ENCODE measurements around the gene ANKEF1.
A peak's percentile ranks its signal among the peaks of the same experiment; 100 is the strongest.

The ANKEF1 gene

DNA sequence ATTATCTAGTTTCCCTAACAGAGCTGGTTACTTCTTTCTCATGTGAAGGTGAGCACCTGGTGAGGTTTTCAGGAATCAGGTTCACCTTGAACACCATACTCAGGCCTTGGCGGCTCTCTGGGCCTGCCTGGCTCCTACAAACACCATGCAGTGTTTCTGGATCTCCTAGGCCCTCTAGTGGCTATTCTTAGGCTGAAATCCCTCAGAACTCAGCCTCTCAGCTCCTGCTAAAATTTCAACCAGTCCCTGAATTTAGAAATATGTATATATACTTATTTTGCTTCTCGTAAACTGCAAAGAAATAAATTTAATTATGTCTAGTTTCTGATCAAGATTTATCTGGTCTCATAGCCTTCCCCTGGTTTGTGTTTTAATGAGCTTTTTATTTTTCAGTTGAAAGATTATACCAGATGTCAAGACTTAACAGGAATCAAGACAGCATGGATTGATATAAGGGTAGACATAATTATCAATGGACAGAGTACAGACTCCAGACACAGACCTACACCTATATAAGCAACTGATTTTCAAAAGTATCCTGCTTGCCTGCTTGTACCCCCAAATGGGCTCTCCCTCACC is 55.9 kb downstream of the ANKEF1 start:
- H3K27me3 ChIP-seq (replicated peaks): no peaks in the 10 kb centered on the region
- H3K27ac ChIP-seq: no peak overlapping the region
- TF ChIP-seq, protein P1, sequence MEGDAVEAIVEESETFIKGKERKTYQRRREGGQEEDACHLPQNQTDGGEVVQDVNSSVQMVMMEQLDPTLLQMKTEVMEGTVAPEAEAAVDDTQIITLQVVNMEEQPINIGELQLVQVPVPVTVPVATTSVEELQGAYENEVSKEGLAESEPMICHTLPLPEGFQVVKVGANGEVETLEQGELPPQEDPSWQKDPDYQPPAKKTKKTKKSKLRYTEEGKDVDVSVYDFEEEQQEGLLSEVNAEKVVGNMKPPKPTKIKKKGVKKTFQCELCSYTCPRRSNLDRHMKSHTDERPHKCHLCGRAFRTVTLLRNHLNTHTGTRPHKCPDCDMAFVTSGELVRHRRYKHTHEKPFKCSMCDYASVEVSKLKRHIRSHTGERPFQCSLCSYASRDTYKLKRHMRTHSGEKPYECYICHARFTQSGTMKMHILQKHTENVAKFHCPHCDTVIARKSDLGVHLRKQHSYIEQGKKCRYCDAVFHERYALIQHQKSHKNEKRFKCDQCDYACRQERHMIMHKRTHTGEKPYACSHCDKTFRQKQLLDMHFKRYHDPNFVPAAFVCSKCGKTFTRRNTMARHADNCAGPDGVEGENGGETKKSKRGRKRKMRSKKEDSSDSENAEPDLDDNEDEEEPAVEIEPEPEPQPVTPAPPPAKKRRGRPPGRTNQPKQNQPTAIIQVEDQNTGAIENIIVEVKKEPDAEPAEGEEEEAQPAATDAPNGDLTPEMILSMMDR (IDR thresholded peaks at IDR 0.05; ENCODE audit: low read depth, low read length, missing control alignments): peak; percentile 87
- H3K36me3 ChIP-seq (replicated peaks): no peaks in the 10 kb centered on the region
- in situ Hi-C loops (cut with HindIII; ENCODE audit: low pct_ligation_motif_present, low sequenced_read_pairs): loop anchor here (25.0 kb wide), 1 partner anchor 103 kb away; no protein-coding TSS in a partner anchor
- H3K4me3 ChIP-seq (ENCODE audit: low read depth, low read length): no peak overlapping the region
- DNase-seq: peak; percentile 44

- H3K4me3 ChIP-seq (ENCODE audit: low read depth, low read length): no peak overlapping the region
- H3K36me3 ChIP-seq (replicated peaks): no peaks in the 10 kb centered on the region
- no peaks in the 10 kb centered on the region for H3K27me3 ChIP-seq (replicated peaks)
- DNase-seq: peak; percentile 45
- in situ Hi-C loops (cut with HindIII; ENCODE audit: low pct_ligation_motif_present, low sequenced_read_pairs): loop anchor here (25.0 kb wide), 1 partner anchor 106 kb away; no protein-coding TSS in a partner anchor
- no peak overlapping the region for H3K27ac ChIP-seq
- TF ChIP-seq, protein P1 (IDR thresholded peaks at IDR 0.05; ENCODE audit: low read depth, low read length, missing control alignments): no peak
These were observed 58.4 kb downstream of the ANKEF1 start for GRCh38 chr20:10093087-10093591.

- no peak overlapping the region for H3K4me3 ChIP-seq (ENCODE audit: low read depth, low read length)
- TF ChIP-seq, protein P1 (IDR thresholded peaks at IDR 0.05; ENCODE audit: low read depth, low read length, missing control alignments): peak; percentile 34
- in situ Hi-C loops (cut with HindIII; ENCODE audit: low pct_ligation_motif_present, low sequenced_read_pairs): loop anchor here (25.0 kb wide), 1 partner anchor 107 kb away; no protein-coding TSS in a partner anchor
- DNase-seq: no peak
- H3K27me3 ChIP-seq (replicated peaks): no peaks in the 10 kb centered on the region
- H3K36me3 ChIP-seq (replicated peaks): no peaks in the 10 kb centered on the region
- no peak overlapping the region for H3K27ac ChIP-seq
These were observed 59.9 kb downstream of the ANKEF1 start for GRCh38 chr20:10094566-10095173.

GRCh38 chr20:10096790-10097189 is 62.0 kb downstream of the ANKEF1 start:
- H3K4me3 ChIP-seq (ENCODE audit: low read depth, low read length): no peak overlapping the region
- H3K27ac ChIP-seq: no peak overlapping the region
- in situ Hi-C loops (cut with HindIII; ENCODE audit: low pct_ligation_motif_present, low sequenced_read_pairs): loop anchor here (25.0 kb wide), 1 partner anchor 109 kb away; no protein-coding TSS in a partner anchor
- H3K36me3 ChIP-seq (replicated peaks): no peaks in the 10 kb centered on the region
- H3K27me3 ChIP-seq (replicated peaks): no peaks in the 10 kb centered on the region
- TF ChIP-seq, protein P1 (IDR thresholded peaks at IDR 0.05; ENCODE audit: low read depth, low read length, missing control alignments): no peak
- no peak for DNase-seq

DNA sequence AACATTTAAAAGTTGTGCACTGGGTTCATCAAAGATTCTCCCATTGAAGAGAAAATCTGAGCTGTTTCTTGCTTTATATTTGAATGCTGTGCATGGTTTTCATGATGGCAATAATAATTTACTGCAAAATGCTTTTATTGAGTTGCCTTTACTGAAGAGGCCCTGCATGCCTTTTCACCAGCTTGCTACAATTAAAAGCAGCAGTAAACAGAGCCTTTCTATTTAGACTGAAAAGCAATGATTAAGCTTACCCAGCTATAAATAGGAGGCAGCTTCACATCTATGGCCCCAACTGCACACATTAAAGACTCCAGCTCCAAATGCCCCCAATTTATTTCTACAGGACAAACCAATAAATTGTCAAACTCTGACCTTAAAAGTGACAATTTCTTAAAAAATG is 70.3 kb downstream of the ANKEF1 start:
- Histone ChIP-seq H3K36me3 (replicated peaks) (no peaks in the 10 kb centered on the region), H3K27ac (no peak overlapping the region), H3K4me3 (ENCODE audit: low read depth, low read length) (no peak overlapping the region), H3K27me3 (replicated peaks) (no peaks in the 10 kb centered on the region)
- no peak for DNase-seq
- TF ChIP-seq, protein P1 (IDR thresholded peaks at IDR 0.05; ENCODE audit: low read depth, low read length, missing control alignments): no peak
- in situ Hi-C loops (cut with HindIII; ENCODE audit: low pct_ligation_motif_present, low sequenced_read_pairs): no loop called here
